ENCODE data around the gene ZBTB47.
A peak's percentile ranks its signal among the peaks of the same experiment; 100 is the strongest.

The ZBTB47 gene

DNA sequence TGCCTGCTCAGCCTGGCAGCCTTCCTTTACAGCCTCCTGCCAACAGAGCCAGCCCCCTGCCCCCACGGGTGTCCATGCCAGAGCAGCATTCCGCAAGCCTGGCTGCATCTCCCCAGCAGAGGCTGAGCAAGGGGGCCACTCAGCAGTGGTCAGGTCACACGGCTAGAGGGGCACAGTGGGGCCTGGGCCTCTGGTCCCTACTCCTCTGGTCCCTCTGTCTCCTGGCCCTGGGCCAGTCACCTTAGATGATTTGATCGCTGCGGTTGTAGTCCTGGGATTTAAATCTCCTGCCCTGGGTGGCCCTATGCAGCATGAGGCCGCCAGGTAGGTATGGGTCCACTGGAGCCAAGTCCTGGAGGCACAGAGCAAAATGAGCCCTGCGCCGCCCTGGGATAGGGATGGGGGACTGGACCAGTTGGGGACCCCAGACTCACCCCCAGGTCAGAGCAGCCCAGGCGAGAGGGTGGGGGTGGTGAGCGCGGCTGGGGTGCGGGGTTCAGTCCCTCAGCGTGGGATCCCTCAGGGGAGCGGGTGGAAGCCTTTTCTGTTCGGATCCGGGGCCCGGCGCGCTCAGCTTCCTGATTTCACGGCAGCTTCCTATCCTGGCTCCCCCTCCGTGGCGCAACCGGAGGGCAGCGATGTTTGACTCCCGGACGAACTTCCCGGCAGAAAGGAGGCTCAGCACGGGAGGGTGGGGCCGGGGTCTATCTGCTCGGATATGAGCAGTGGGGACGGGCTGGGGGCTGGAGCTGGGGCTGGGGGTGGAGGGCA is at the start of gene ZBTB47:
Gene ZBTB47, plus strand, starts transcription at position 138 of the 771 bp plus-strand sequence. CDS start 4,659 bp downstream, outside the sequence.
- peaks cover 23% of the 10 kb centered on the region for H3K4me1 Mint-ChIP-seq
- peak within 1 kb of the TSS; percentile 82 for H3K27ac Mint-ChIP-seq

DNA sequence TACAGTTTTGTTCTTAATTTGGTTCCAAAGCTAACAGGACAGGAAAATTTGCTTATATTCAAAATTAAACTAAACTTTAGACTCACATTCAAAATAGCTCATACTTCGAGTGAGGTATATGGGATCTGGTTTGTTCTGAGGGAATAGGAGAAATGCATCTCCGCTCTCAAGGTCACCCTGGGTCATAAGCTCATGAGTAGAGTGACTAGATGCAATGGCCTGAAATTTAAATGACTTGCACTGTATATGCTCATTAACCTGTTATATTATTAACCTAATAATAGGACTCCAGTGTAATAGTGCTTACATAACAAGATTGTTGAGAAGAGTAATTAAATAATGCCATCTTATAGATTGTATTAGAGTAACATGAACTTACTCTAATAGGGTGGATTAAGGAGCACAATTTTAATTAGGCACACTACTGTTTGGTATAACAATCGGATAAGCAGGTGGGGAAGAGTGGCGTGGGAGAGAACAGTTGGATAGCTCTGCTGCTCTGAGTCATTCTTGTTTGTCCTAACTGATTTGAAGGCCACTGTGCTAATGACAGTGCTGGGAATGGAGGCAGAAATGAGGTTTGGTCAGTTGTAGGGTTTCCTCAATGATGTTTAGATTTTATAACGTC is 47.8 kb upstream of the ZBTB47 start:
- Mint-ChIP-seq H3K9me3 (no peaks in the 10 kb centered on the region), H3K27ac (peak overlapping the region; percentile 71), H3K4me3 (no peak overlapping the region), H3K4me1 (peaks cover 33% of the 10 kb centered on the region), H3K27me3 (no peaks in the 10 kb centered on the region), H3K36me3 (peaks cover 43% of the 10 kb centered on the region)
- ATAC-seq: no peak

More for the DNA sequence above, at the start of gene ZBTB47:
- peak; percentile 4 for ATAC-seq
- Mint-ChIP-seq H3K36me3 (peaks cover 10% of the 10 kb centered on the region), H3K4me3 (peak within 1 kb of the TSS; percentile 85), H3K27me3 (peaks cover 18% of the 10 kb centered on the region), H3K9me3 (no peaks in the 10 kb centered on the region)

- H3K27me3 Mint-ChIP-seq: no peaks in the 10 kb centered on the region
- no peaks in the 10 kb centered on the region for H3K9me3 Mint-ChIP-seq
- H3K36me3 Mint-ChIP-seq: peaks cover 40% of the 10 kb centered on the region
- ATAC-seq: no peak
- H3K4me3 Mint-ChIP-seq: no peak overlapping the region
- peak overlapping the region; percentile 32 for H3K27ac Mint-ChIP-seq
- H3K4me1 Mint-ChIP-seq: peaks cover 37% of the 10 kb centered on the region
These were observed 44.9 kb upstream of the ZBTB47 start for GRCh38 chr3:42608581-42608980.

GRCh38 chr3:42610976-42611375 is 42.5 kb upstream of the ZBTB47 start:
- no peak for ATAC-seq
- Mint-ChIP-seq H3K27ac (no peak overlapping the region), H3K4me3 (no peak overlapping the region), H3K9me3 (no peaks in the 10 kb centered on the region), H3K4me1 (peaks cover 35% of the 10 kb centered on the region), H3K36me3 (peaks cover 25% of the 10 kb centered on the region), H3K27me3 (no peaks in the 10 kb centered on the region)

- no peak overlapping the region for H3K4me3 Mint-ChIP-seq
- no peaks in the 10 kb centered on the region for H3K27me3 Mint-ChIP-seq
- ATAC-seq: no peak
- H3K27ac Mint-ChIP-seq: peak overlapping the region; percentile 48
- peaks cover 33% of the 10 kb centered on the region for H3K4me1 Mint-ChIP-seq
- peaks cover 25% of the 10 kb centered on the region for H3K36me3 Mint-ChIP-seq
- H3K9me3 Mint-ChIP-seq: no peaks in the 10 kb centered on the region
These were observed 41.3 kb upstream of the ZBTB47 start for GRCh38 chr3:42612217-42612616.

DNA sequence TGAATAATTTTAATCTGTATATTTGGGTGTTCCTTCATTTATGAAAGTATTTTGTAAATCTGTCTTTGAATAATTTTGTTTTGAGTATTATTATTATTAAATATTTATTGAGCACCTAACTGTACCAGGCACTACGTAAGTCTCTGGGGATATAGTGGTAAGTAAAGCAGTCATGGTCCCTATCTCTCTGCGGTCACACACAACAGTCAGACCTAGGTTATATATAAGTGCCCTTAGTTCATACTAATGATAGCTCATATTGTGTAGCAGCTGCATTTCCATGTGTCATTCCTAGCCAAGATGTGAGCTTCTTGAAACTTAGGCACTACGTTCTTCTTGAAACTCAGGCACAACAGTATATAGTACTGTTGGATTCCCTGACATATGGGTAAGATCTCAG is 40.6 kb upstream of the ZBTB47 start:
- peak; percentile 81 for ATAC-seq
- peak overlapping the region; percentile 48 for H3K27ac Mint-ChIP-seq
- peaks cover 33% of the 10 kb centered on the region for H3K4me1 Mint-ChIP-seq
- no peak overlapping the region for H3K4me3 Mint-ChIP-seq
- H3K36me3 Mint-ChIP-seq: peaks cover 18% of the 10 kb centered on the region
- H3K9me3 Mint-ChIP-seq: no peaks in the 10 kb centered on the region
- no peaks in the 10 kb centered on the region for H3K27me3 Mint-ChIP-seq

GRCh38 chr3:42613462-42613861 is 40.0 kb upstream of the ZBTB47 start:
- Mint-ChIP-seq H3K36me3 (peaks cover 18% of the 10 kb centered on the region), H3K4me3 (peak overlapping the region; percentile 7), H3K9me3 (no peaks in the 10 kb centered on the region), H3K27me3 (no peaks in the 10 kb centered on the region), H3K27ac (peak overlapping the region; percentile 48), H3K4me1 (peaks cover 33% of the 10 kb centered on the region)
- no peak for ATAC-seq

- peaks cover 53% of the 10 kb centered on the region for H3K36me3 Mint-ChIP-seq
- no peaks in the 10 kb centered on the region for H3K27me3 Mint-ChIP-seq
- H3K4me1 Mint-ChIP-seq: peaks cover 4% of the 10 kb centered on the region
- ATAC-seq: no peak
- H3K27ac Mint-ChIP-seq: peak overlapping the region; percentile 7
- no peaks in the 10 kb centered on the region for H3K9me3 Mint-ChIP-seq
- H3K4me3 Mint-ChIP-seq: no peak overlapping the region
These were observed 21.9 kb upstream of the ZBTB47 start for GRCh38 chr3:42631620-42632019.

DNA sequence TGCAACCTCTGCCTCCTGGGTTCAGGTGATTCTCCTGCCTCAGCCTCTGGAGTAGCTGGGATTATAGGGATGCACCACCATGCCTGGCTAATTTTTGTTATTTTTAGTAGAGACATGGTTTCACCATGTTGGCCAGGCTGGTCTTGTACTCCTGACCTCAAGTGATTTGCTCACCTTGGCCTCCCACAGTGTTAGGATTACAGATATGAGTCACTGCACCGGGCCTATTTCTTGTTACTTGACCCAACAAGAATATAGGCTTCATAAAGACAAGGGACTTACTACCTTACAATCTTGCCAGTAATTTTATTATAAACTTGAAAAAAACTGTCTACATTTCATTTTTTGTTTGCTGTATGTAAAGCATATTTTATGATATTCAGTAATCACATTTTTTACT is 21.4 kb upstream of the ZBTB47 start:
- Mint-ChIP-seq H3K4me1 (peaks cover 3% of the 10 kb centered on the region), H3K9me3 (no peaks in the 10 kb centered on the region), H3K27me3 (no peaks in the 10 kb centered on the region), H3K4me3 (no peak overlapping the region), H3K27ac (peak overlapping the region; percentile 7), H3K36me3 (peaks cover 51% of the 10 kb centered on the region)
- no peak for ATAC-seq

DNA sequence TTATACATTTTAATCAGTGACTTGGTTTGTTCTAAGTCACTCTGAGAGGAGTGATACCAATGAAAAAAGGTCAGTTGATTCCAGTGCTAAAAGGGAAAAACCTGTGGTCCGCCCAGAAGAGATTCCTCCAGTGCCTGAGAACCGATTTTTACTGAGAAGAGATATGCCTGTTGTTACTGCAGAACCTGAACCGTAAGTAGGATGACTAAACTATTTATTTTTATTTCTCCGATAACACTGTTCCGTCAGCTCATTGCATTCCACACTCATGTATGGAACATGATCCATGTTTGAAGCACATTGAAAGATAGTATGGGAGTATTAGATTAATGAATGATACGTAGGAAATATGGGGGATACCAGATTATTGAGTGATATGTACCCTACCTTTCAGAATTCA is 20.0 kb upstream of the ZBTB47 start:
- ATAC-seq: no peak
- H3K27ac Mint-ChIP-seq: no peak overlapping the region
- no peaks in the 10 kb centered on the region for H3K4me1 Mint-ChIP-seq
- peaks cover 46% of the 10 kb centered on the region for H3K36me3 Mint-ChIP-seq
- no peaks in the 10 kb centered on the region for H3K27me3 Mint-ChIP-seq
- H3K9me3 Mint-ChIP-seq: no peaks in the 10 kb centered on the region
- no peak overlapping the region for H3K4me3 Mint-ChIP-seq

DNA sequence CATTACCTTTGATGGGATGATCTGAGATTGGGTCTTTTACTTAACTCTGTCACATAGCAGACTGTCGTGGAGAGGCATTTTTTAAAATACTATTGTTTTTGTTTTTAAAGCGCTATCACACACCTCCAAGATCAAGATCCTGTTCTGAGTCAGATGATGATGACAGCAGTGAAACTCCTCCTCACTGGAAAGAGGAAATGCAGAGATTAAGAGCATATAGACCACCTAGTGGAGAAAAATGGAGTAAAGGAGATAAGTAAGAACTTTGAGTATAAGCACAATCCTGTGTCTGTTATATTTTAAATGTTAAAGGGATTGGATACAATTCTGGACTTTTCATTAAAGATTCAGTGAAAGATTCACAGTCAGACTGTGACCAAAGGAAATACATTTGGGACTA is 18.4 kb upstream of the ZBTB47 start:
- Mint-ChIP-seq H3K4me3 (no peak overlapping the region), H3K36me3 (peaks cover 41% of the 10 kb centered on the region), H3K4me1 (no peaks in the 10 kb centered on the region), H3K9me3 (no peaks in the 10 kb centered on the region), H3K27me3 (no peaks in the 10 kb centered on the region), H3K27ac (no peak overlapping the region)
- ATAC-seq: peak; percentile 77

GRCh38 chr3:42637001-42637400 is 16.5 kb upstream of the ZBTB47 start:
- ATAC-seq: no peak
- no peak overlapping the region for H3K4me3 Mint-ChIP-seq
- H3K27ac Mint-ChIP-seq: no peak overlapping the region
- no peaks in the 10 kb centered on the region for H3K4me1 Mint-ChIP-seq
- H3K9me3 Mint-ChIP-seq: no peaks in the 10 kb centered on the region
- H3K27me3 Mint-ChIP-seq: no peaks in the 10 kb centered on the region
- H3K36me3 Mint-ChIP-seq: peaks cover 37% of the 10 kb centered on the region

DNA sequence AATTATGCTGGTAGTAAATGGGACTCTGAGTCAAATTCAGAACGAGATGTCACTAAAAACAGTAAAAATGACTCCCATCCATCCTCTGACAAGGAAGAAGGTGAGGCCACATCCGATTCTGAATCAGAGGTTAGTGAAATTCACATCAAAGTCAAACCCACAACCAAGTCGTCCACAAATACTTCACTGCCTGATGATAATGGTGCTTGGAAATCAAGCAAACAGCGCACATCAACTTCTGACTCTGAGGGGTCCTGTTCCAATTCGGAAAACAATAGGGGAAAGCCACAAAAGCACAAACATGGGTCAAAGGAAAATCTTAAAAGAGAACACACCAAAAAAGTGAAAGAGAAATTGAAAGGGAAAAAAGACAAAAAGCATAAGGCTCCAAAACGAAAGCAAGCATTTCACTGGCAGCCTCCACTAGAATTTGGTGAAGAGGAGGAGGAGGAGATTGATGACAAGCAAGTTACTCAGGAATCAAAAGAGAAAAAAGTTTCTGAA is 15.1 kb upstream of the ZBTB47 start:
- no peak for ATAC-seq
- Mint-ChIP-seq H3K4me1 (no peaks in the 10 kb centered on the region), H3K27me3 (no peaks in the 10 kb centered on the region), H3K4me3 (no peak overlapping the region), H3K36me3 (peaks cover 40% of the 10 kb centered on the region), H3K27ac (no peak overlapping the region), H3K9me3 (no peaks in the 10 kb centered on the region)

DNA sequence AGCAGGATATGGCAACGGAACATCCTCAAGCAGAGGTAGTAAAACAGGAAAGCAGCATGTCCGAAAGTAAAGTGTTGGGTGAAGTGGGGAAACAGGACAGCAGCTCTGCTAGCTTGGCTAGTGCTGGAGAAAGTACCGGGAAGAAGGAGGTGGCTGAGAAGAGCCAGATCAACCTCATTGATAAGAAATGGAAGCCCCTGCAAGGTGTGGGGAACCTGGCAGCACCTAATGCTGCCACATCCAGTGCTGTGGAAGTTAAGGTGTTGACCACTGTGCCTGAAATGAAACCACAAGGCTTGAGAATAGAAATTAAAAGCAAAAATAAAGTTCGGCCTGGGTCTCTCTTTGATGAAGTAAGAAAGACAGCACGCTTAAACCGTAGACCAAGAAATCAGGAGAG is 14.3 kb upstream of the ZBTB47 start:
- H3K9me3 Mint-ChIP-seq: no peaks in the 10 kb centered on the region
- peaks cover 38% of the 10 kb centered on the region for H3K36me3 Mint-ChIP-seq
- no peak for ATAC-seq
- H3K27me3 Mint-ChIP-seq: no peaks in the 10 kb centered on the region
- H3K4me1 Mint-ChIP-seq: no peaks in the 10 kb centered on the region
- no peak overlapping the region for H3K27ac Mint-ChIP-seq
- H3K4me3 Mint-ChIP-seq: no peak overlapping the region

GRCh38 chr3:42640129-42640528 is 13.4 kb upstream of the ZBTB47 start:
- Mint-ChIP-seq H3K27me3 (no peaks in the 10 kb centered on the region), H3K4me3 (no peak overlapping the region), H3K27ac (peak overlapping the region; percentile 11), H3K36me3 (peaks cover 45% of the 10 kb centered on the region), H3K4me1 (no peaks in the 10 kb centered on the region), H3K9me3 (no peaks in the 10 kb centered on the region)
- ATAC-seq: no peak

All from stimulated activated memory B cell treated with anti-CD40 and anti-IgM and Interleukin-4, amounts not matched to agents 10 μg/mL and 1 μg/mL and 100 μg/mL, for 72 hours (primary cell).